Stimulated activated CD8-positive, alpha-beta memory T cell treated with anti-CD3 and anti-CD28 coated beads, Interleukin-7, amount 100 ng/mL, for 4 hours (primary cell): Measurements from ENCODE around the gene TAB2.
"Not testable (repeated sequence)": the region's sequence is repeated elsewhere in the genome, so short reads cannot be mapped to it uniquely, and the experiment has no call there.

ENCODE experiments used
- DNase-seq, 2 donors: peaks; one replicate each; pipeline ENCODE4 v3.0.0-alpha.2; 2020; ENCODE audit warnings: low read depth in 2 of 2

TAB2 gene

DNA sequence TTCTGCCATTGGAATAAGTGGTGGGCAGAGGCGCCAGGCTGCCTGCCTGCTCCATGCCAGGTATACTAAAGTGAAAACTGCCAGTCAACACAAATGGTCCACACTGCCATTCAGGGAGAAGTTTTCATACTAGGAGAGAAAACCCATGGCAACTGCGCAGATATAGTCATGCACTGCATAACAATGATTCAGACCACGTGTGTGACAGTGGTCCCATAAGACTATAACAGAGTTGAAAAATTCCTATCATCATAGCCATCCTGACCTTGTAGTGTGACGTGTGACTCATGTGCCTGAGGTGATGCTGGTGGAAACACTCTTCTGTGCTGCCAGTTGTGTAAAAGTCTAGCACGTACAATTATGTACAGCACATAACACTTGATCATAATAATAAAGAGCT lies 142.2 kb downstream of the TAB2 start:
- no peak for DNase-seq

DNA sequence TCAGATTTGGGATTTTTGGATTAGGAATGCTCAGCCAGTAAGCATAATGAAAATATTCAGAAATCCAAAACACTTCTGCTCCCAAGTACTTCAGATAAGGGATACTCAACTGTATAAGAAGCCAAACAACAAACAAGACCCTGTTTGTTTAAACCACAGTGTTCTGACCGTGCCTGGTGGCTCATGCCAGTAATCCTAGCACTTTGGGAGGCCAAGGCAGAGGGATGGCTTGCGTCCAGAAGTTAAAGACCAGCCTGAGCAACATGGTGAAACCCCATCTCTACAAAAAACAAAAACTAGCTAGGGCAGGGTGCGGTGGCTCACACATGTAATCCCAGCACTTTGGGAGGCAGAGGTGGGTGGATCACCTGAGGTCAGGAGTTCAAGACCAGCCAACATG lies 142.7 kb downstream of the TAB2 start:
- not testable (repeated sequence) for DNase-seq
